Measurements from ENCODE around the gene PLEKHG4B.
"Not testable (repeated sequence)": the region's sequence is repeated elsewhere in the genome, so short reads cannot be mapped to it uniquely, and the experiment has no call there.

Gene PLEKHG4B

DNA sequence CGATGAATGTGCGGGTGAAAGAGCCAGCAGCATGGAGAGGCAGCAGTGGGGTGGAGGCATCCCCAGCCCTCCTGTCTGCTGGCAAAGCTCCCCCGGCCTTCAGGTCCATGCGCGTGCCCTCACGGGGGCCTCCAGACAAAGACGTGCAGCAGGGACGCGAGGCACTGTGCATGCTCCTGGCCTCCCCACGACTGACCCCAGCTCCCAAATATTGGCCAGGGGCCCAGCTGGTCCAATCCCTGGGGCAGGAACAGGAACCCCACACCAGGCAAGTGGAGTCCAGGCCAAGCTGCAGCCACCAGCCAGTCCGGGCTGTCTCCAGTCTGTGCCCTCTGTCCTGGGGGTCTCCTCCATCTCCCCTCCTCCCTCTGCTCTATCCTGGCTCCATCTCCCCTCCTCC, 65.8 kb downstream of the PLEKHG4B start:
- no peak for DNase-seq (ENCODE audit: low spot score)

DNA sequence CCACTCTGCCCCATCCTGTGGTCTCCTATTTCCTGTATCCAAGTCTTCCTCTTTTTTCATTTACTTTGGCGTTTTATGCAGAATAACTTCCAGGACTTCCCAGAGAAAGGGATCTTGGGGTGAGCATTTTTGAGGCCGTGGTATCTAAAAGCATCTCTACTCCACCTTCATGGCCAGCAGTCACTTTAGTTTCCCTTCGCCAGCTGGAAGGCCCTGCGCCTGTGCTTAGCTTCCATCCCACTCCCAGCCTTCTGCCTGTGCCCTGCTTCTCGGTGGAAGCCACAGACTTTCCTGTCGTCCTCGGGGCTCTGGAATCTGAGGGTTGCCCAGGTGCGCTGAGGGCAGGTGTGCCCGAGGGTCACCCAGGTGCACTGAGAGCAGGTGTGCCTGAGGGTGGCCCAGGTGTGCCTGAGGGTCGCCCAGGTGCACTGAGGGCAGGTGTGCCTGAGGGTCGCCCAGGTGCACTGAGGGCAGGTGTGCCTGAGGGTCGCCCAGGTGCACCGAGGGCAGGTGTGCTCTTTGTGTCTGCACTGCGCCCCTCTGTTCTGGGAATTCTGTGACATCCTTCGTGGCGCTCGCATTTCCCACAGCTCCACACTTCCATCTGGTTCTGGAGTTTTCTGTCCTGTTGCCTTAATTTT, 67.0 kb downstream of the PLEKHG4B start:
- no peak for DNase-seq (ENCODE audit: low spot score)

DNA sequence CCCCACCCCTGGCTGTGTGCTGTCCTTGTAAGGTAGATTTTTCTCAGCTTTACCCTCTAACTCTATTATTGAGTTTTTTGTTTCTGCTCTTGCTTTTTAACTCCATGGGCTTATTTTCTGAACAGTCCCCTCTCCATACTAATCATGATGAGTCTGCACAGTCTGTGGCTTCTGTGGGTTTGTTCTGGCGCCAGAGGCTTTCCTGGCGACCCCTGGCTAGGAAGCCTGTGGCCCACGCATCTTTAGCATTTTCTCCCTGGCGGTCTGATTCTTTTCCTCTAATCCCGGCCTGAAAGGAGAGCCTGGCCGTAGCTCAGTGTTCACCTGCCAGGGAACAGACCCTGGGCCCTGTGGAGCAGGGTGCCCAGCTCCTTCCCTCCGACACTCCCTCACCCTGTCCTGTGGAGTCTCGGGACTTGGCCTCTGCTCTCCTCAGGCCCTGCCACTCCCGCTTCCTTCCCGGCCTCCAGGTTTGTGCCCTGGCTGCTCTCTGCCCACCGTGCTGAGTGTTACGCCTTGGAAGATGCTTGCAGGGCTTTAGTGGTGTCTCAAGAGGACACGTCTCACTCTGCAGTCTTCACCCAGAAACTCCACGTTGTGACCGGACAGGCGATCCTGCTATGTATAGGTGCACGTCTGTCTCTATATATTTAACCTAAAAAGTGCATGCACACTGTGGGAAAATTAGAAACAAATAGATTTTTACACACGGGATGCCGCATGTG, 67.6 kb downstream of the PLEKHG4B start:
- DNase-seq (ENCODE audit: low spot score), result no peak

GRCh38 chr5:160173-160510, 68.2 kb downstream of the PLEKHG4B start:
- no peak for DNase-seq (ENCODE audit: low spot score)

- DNase-seq (ENCODE audit: low spot score), result no peak
These were observed 69.2 kb downstream of the PLEKHG4B start for GRCh38 chr5:160921-161802.

DNA sequence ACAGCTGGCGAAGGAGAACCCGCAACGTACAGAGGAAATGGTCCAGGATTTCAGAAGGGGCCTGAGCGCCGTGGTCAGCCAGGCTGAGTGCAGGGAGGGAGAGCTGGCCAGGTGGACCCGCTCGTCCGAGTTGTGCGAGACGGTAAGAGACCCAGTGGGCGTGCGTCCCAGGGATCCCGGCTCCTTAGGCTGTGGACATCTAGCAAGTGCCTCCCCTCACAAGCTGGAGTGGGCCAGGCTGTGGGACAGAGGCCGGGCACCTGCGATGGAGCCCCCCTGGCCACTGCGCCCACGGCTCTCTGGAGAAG, 69.8 kb downstream of the PLEKHG4B start:
- DNase-seq (ENCODE audit: low spot score), result no peak

DNA sequence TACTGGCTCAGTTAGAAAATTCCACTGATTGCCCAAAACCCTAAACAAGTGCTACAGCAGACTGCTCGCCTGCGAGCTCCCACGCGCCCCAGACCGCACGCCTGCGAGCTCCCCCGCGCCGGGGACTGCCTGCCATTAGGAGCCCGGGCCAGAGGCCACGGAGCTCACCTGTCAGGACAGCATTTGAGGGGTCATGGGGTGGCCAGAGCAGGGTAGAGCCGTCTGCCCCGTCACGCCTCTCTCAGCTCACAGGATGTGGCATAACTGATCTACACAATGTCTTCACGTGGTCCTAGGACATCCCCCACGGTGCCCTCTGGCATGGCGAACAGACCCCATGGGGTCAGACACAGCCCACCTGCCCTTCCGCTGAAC, 70.2 kb downstream of the PLEKHG4B start:
- no peak for DNase-seq (ENCODE audit: low spot score)

DNA sequence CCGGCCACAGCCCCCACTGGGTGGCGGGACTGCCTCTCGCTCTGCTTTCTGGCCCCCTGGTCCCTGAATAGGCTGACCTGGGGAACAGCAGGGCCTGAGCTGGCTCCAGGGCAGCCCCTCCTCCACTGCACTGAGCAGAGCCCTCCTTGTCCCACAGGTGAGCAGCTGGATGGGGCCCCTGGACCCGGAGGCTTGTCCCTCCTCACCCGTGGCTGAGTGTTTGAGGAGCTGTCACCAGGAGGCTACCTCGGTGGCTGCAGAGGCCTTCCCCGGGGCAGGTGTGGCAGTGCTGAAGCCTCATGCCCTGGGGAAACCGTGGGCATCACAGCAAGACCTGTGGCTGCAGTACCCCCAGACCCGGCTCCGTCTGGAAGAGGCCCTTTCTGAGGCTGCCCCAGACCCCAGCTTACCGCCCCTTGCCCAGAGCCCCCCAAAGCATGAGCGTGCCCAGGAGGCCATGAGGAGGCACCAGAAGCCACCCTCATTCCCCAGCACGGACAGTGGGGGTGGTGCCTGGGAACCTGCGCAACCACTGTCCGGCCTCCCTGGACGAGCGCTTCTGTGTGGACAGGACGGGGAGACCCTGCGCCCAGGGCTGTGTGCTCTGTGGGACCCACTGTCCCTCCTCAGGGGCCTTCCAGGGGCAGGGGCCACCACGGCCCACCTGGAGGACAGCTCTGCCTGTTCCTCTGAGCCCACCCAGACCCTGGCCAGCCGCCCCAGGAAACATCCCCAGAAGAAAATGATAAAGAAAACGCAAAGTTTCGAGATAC, 70.8 kb downstream of the PLEKHG4B start:
- DNase-seq (ENCODE audit: low spot score), result no peak

DNA sequence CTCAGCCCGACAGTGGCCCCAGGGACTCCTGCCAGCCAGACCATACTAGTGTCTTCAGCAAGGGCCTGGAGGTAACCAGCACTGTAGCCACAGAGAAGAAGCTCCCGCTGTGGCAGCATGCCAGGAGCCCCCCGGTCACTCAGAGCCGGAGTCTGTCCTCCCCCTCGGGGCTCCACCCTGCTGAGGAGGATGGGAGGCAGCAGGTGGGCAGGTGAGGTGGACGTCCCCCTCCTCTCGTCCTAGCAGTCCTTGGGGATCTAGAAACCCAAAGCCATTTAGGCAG, 71.3 kb downstream of the PLEKHG4B start:
- no peak for DNase-seq (ENCODE audit: low spot score)

GRCh38 chr5:163841-164240, 71.9 kb downstream of the PLEKHG4B start:
- no peak for DNase-seq (ENCODE audit: low spot score)

DNA sequence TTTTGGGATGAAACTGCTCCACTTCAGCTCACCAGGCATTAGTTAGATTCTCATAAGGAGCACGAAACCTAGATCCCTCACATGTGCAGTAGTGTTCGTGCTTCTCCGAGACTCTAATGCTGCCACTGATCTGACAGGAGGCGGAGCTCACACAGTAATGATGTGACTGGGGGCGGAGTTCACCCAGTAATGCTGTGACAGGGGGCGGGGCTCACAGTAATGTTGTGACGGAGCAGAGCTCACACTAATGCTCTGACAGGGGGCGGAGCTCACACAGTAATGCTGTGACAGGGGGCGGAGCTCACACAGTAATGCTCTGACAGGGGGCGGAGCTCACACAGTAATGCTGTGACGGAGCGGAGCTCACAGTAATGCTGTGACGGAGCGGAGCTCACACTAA, 72.3 kb downstream of the PLEKHG4B start:
- DNase-seq (ENCODE audit: low spot score), result no peak

GRCh38 chr5:164783-165182, 72.8 kb downstream of the PLEKHG4B start:
- not testable (repeated sequence) for DNase-seq (ENCODE audit: low spot score)

DNA sequence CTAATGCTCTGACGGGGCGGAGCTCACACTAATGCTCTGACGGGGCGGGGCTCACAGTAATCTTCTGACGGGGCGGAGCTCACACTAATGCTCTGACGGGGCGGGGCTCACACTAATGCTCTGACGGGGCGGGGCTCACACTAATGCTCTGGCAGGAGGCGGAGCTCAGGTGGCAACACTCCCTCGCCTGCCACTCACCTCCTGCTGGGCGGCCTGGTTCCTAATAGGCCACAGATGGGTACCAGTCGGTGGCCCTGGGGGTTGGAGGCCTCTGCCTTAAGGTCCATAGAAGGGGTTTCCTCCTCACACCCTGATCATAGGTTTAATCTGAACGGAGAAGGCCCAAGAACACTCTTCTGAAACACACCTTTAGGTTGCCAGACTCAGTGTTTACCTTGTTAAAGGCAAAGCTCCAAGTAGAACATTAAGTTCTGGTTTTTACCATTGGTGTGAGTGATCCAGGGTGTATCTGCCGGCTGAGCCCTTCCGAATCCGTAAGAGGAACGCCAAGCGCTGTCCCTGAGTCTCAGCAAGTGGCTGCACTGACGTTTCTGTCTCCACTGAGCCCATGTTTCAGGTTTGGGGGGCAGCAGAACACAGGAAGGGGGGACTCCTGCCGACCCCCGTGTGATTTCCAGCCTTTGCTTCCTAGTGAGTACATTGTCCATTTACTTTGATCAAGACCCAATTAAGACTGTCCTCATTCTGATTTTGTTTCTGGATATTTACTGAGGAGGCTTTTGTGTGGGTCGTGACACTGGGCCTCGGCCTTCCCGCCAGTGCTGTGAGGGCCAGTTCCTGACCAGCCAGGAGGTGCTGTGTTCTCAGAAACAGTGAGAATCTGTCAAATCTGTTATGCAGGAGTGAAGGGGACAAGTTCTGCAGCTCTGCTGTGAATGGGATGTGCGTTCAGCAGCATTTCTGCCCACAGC, 74.7 kb downstream of the PLEKHG4B start:
- DNase-seq (ENCODE audit: low spot score), result no peak

GRCh38 chr5:167511-167910, 75.5 kb downstream of the PLEKHG4B start:
- DNase-seq (ENCODE audit: low spot score), result no peak

GRCh38 chr5:167982-168660, 76.2 kb downstream of the PLEKHG4B start:
- DNase-seq (ENCODE audit: low spot score), result no peak

- no peak for DNase-seq (ENCODE audit: low spot score)
These were observed 77.2 kb downstream of the PLEKHG4B start for GRCh38 chr5:169071-169727.

DNA sequence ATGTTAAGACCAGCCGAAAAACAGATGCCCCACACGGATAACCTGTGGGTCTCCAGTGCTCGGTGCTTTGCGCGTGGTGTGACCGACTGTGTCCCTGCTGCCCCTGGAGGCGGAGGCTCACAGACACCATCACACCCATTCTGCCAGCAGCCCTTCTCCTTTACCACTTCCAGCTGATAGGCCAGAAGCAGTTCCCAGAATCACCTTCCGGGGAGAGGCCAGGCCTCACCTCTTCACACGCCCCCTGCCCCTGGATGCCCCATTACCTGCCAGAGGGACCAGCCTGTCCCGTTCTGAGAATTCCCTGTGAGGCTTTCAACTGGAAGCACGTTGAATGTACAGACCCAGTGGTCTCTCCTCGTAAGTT, 77.7 kb downstream of the PLEKHG4B start:
- DNase-seq (ENCODE audit: low spot score), result no peak

DNA sequence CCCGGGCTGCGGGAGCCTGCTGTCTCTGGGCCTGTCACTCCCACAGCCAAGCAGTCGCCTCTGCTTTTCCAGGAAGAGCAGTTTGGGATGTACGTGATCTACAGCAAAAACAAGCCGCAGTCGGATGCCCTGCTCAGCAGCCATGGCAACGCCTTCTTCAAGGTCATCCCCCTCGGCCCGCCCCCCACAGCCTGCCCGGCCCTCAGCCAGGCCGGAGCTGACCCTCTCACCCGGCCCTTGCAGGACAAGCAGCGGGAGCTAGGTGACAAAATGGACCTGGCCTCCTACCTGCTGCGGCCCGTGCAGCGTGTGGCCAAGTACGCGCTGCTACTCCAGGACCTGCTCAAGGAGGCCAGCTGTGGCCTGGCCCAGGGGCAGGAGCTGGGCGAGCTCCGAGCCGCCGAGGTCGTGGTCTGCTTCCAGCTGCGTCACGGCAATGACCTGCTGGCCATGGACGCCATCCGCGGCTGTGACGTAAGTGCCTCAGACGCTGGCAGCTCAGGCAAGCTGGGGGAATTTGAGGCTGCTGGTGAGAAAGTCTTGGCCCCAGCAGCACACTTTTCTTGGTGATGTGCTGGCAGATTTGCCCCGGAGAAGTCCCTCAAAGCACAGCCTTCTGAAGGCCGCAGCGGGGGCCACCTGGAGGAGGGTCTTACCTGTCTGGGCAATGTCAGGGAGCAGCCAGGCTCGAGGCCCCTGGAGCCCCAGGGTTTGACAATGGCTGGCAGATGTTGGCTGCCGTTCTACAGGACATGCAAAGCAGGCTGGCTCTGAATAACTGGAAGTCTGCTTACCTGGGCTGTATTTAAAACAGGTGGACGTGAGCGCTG, 79.2 kb downstream of the PLEKHG4B start:
- no peak for DNase-seq (ENCODE audit: low spot score)

DNA sequence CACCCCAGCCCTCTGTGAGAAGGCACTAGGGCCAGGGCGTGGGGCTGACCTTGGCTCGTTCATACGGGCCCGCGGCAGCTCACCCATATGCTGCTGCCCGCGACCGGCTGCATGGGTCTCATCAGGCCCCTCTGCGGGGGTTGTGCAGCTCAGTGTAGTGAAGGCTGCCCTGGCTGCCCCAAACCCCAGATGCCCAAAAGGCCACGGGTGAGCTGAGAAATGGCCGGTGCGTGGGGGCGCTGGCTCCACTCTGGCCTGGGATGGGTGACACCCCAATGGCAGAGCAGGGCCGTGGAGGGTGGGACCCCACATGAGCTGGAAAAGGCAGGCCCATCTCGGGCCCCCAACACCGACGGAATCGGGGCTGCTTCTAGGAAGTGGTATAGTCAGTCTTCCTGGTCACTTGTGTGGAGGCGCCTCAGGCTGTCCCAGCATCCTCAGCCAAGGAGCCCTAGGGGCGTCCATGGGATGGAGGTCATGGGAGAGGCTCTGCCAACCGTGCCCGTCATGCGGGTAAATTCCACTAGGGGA, 79.9 kb downstream of the PLEKHG4B start:
- no peak for DNase-seq (ENCODE audit: low spot score)

All from hematopoietic multipotent progenitor cell treated with erythropoietin and hydrocortisone succinate and interleukin-3 and kit ligand, for 17 days (in vitro differentiated cells).